ENCODE data around the gene CLOCK. TPM values are rescaled to one million over a fixed set of nuclear protein-coding genes. Genes with fewer than 3 reads are reported as not detected.

Gene CLOCK
- total and polyA plus RNA-seq, 2 of the 8 experiments (the other 6 are each of a cell fraction or from before 2014, with no cell fraction given) = 7.7 to 24.2 TPM

GRCh38 chr4:55442541-55442940 lies 104.2 kb downstream of the CLOCK start:
- 95% methylated on average over 1 of the region's 1 CpG; no CpG with 5 or more reads in 1 of the 2 experiments for WGBS, 2 experiments (ENCODE audit: extremely low coverage in 1 of 2, insufficient coverage in 1 of 2, insufficient read length in 1 of 2, insufficient replicate concordance in 2 of 2, low coverage in 1 of 2, low lambda C conversion rate in 2 of 2, missing lambda C conversion rate in 1 of 2)
- Histone ChIP-seq H3K18ac (ENCODE audit: extremely low read depth, low read length) (no peak overlapping the region), H3K23me2 (ENCODE audit: low read depth, low read length) (no peaks in the 10 kb centered on the region), H3K14ac (ENCODE audit: insufficient read length) (no peak overlapping the region), H3K27ac (ENCODE audit: low read depth, low read length) (no peak overlapping the region), H3K4me2 (ENCODE audit: insufficient read depth in 1 of 2, low read depth in 2 of 2, low read length in 2 of 2) (no peak overlapping the region), H3K36me3 (ENCODE audit: control insufficient read depth in 2 of 4, insufficient read depth in 4 of 4, low read length in 3 of 4) (peaks cover 3 to 25% (median 15%) of the 10 kb centered on the region in 4 experiments; a peak in 7 of 8 replicates), H2BK20ac (ENCODE audit: low read length) (no peak overlapping the region), H2BK15ac (ENCODE audit: low read length) (no peak overlapping the region), H2BK5ac (ENCODE audit: low read depth, low read length) (no peak overlapping the region), H3K9ac (replicated peaks in 1 of 4; ENCODE audit: extremely low read depth in 1 of 4, low read depth in 3 of 4, low read length in 3 of 4) (no peak overlapping the region), H2BK120ac (replicated peaks; ENCODE audit: low read depth, low read length) (no peak overlapping the region), H4K20me1 (replicated peaks in 1 of 2; ENCODE audit: control insufficient read depth in 1 of 2, insufficient read depth in 2 of 2, low read length in 2 of 2) (no peaks in the 10 kb centered on the region), H3K4me1 (replicated peaks in 1 of 4; ENCODE audit: control insufficient read depth in 3 of 4, insufficient read depth in 4 of 4, low read length in 3 of 4) (no peaks in the 10 kb centered on the region), H3K79me2 (ENCODE audit: control insufficient read depth in 1 of 2, insufficient read depth in 2 of 2, low read length in 2 of 2) (no peaks in the 10 kb centered on the region), H3K4ac (replicated peaks; ENCODE audit: insufficient read length, low read depth, low read length) (no peak overlapping the region), H4K5ac (ENCODE audit: insufficient read length, low read depth, low read length) (no peak overlapping the region), H4K91ac (replicated peaks; ENCODE audit: insufficient read length, low read length) (no peak overlapping the region), H3K9me3 (ENCODE audit: insufficient read depth in 2 of 2, low read depth in 1 of 2, low read length in 1 of 2) (no peaks in the 10 kb centered on the region), H3K79me1 (ENCODE audit: low read depth, low read length) (no peaks in the 10 kb centered on the region), H4K8ac (ENCODE audit: extremely low read depth, insufficient read depth, low read length) (no peak overlapping the region), H3K56ac (replicated peaks; ENCODE audit: insufficient read length, low read depth, low read length) (no peak overlapping the region), H2AK5ac (ENCODE audit: low read depth, low read length) (no peak overlapping the region), H3K27me3 (replicated peaks in 1 of 4; ENCODE audit: control insufficient read depth in 3 of 4, extremely low read depth in 1 of 4, insufficient read depth in 3 of 4, low read length in 3 of 4) (no peaks in the 10 kb centered on the region), H2BK12ac (ENCODE audit: low read depth, low read length) (no peak overlapping the region), H3K4me3 (ENCODE audit: extremely low read depth in 1 of 4, insufficient read depth in 2 of 4, low read depth in 3 of 4, low read length in 4 of 4) (no peak overlapping the region), H2AFZ (ENCODE audit: low read length) (no peak overlapping the region), H3K23ac (ENCODE audit: insufficient read length) (no peak overlapping the region)
- DNase-seq (ENCODE audit: low read depth in 1 of 2, low spot score in 2 of 2) = no peak
- ChIA-PET POLR2A (ENCODE audit: partially characterized antibody) (no interaction called here), CTCF (ENCODE audit: partially characterized antibody) (interaction anchor here (0.8 kb wide), 1 partner anchor 186 kb away, joined by 4 read pairs; no protein-coding TSS in a partner anchor)
- TF ChIP-seq SAP30 (IDR thresholded peaks at IDR 0.05; ENCODE audit: insufficient read depth, insufficient replicate concordance, low read length) (no peak), FOSL1 (IDR thresholded peaks at IDR 0.05; ENCODE audit: insufficient read depth, low read depth, low read length) (no peak), TBP (IDR thresholded peaks at IDR 0.05; ENCODE audit: low read depth, low read length) (no peak)
- no peak for FAIRE-seq

All from H1 (cell line).